Thyroid gland (tissue), 4 donors: ENCODE data around the gene PAXX.

ENCODE experiments used
- POLR2A ChIP-seq, 2 donors: fragments of 450-650 bp; IDR thresholded peaks; one replicate each; pipeline ENCODE4 v1.6.1; 2017; ENCODE audit warnings: antibody characterized with exemption in 2 of 2, mild to moderate bottlenecking in 2 of 2, moderate library complexity in 1 of 2
- TF ChIP-seq, protein P1 (sequence below), 6 experiments: fragments of 200-600 bp in 3 of 6; fragments of 450-650 bp in 3 of 6; sonication (generic) in 3 of 6; IDR thresholded peaks; one replicate each; pipeline ENCODE4 v1.5.1; 2016 to 2019; ENCODE audit warnings: antibody characterized with exemption in 6 of 6, mild to moderate bottlenecking in 2 of 6, inconsistent platforms in 1 of 6, moderate library complexity in 1 of 6

DNA sequence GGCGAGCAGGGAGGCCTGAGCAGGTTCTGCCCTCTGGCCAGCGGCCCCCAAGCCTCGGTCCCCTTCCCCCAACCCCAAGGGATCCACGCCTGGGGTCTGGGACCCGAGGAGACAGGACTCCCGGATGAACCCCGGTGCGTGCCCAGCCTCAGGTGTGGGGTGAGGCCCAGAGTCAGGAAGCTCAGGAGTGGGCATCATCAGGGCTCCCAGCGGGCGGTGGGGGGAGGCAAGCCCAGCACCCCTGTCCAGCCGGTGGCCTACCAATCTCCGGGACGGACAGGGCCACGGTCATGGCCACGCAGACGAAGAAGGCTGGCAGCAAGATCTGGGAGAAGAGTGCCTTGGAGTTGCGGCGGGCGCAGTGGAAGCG is 21.3 kb downstream of the PAXX start:
- no peak for TF ChIP-seq POLR2A (IDR thresholded peaks at IDR 0.05)
- TF ChIP-seq, protein P1, sequence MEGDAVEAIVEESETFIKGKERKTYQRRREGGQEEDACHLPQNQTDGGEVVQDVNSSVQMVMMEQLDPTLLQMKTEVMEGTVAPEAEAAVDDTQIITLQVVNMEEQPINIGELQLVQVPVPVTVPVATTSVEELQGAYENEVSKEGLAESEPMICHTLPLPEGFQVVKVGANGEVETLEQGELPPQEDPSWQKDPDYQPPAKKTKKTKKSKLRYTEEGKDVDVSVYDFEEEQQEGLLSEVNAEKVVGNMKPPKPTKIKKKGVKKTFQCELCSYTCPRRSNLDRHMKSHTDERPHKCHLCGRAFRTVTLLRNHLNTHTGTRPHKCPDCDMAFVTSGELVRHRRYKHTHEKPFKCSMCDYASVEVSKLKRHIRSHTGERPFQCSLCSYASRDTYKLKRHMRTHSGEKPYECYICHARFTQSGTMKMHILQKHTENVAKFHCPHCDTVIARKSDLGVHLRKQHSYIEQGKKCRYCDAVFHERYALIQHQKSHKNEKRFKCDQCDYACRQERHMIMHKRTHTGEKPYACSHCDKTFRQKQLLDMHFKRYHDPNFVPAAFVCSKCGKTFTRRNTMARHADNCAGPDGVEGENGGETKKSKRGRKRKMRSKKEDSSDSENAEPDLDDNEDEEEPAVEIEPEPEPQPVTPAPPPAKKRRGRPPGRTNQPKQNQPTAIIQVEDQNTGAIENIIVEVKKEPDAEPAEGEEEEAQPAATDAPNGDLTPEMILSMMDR (IDR thresholded peaks at IDR 0.05), result no peak
